Spinal cord (tissue), 10 donors: ENCODE results near the gene ATN1. TPM values are rescaled to one million over a fixed set of nuclear protein-coding genes. Genes with fewer than 3 reads are reported as not detected.
"Not testable (repeated sequence)": the region's sequence is repeated elsewhere in the genome, so short reads cannot be mapped to it uniquely, and the experiment has no call there.

Experiments
- DNase-seq, 6 donors: peaks; one replicate each; pipeline versions ENCODE4 v3.0.0 to v3.0.0-alpha.2; 2013 to 2015; ENCODE audit warnings: low spot score in 6 of 6, low read depth in 4 of 6
- H3K27ac ChIP-seq: one replicate; pipeline ENCODE4 v1.5.1; 2013; ENCODE audit warnings: low read depth, low read length, control low read depth
- H3K27me3 ChIP-seq: one replicate; pipeline ENCODE4 v1.6.1; 2013; ENCODE audit warnings: low read length; ENCODE audit not compliant: control insufficient read depth, insufficient read depth
- H3K36me3 ChIP-seq: one replicate; pipeline ENCODE4 v1.6.1; 2013; ENCODE audit warnings: low read length; ENCODE audit not compliant: control insufficient read depth, insufficient read depth
- H3K4me1 ChIP-seq: one replicate; pipeline ENCODE4 v1.6.1; 2013; ENCODE audit warnings: low read length; ENCODE audit not compliant: control insufficient read depth, insufficient read depth
- H3K4me3 ChIP-seq: one replicate; pipeline ENCODE4 v1.5.1; 2013; ENCODE audit warnings: low read depth, low read length, control low read depth
- H3K9me3 ChIP-seq: one replicate; pipeline ENCODE4 v1.6.1; 2013; ENCODE audit warnings: low read length; ENCODE audit not compliant: control insufficient read depth, insufficient read depth
- WGBS: methylation state at CpG from one replicate; pipeline ENCODE4 v1.1.5; 2013; ENCODE audit warnings: missing lambda C conversion rate; ENCODE audit not compliant: insufficient coverage; 5-methylcytosine and 5-hydroxymethylcytosine counted together
- polyA plus RNA-seq, 2 donors: library from polyadenylated mRNA; unstranded; fragments of 120-200 nt; gene quantifications; one replicate each; pipeline ENCODE4 v1.2.1, GENCODE V29; 2013; ENCODE audit not compliant: insufficient read length in 2 of 2
- total RNA-seq, 2 donors: library from RNA; depleted of rRNA in 1 of 2; stranded (reverse); fragments of 120-200 nt in 1 of 2; fragments of >200 nt in 1 of 2; gene quantifications; one replicate each; pipeline versions ENCODE4 v1.2.3 to v1.2.4, GENCODE V29; 2013 to 2014
- donor health status: healthy.

ATN1 gene
- total and polyA plus RNA-seq, 4 donors: 23.1 to 228 (median 117) TPM

GRCh38 chr12:6903722-6904121 is 24.0 kb upstream of the ATN1 start:
- Histone ChIP-seq H3K27me3 (no peaks in the 10 kb centered on the region), H3K36me3 (peaks cover 5% of the 10 kb centered on the region), H3K9me3 (no peaks in the 10 kb centered on the region), H3K4me3 (no peak overlapping the region), H3K4me1 (peaks cover 22% of the 10 kb centered on the region), H3K27ac (no peak overlapping the region)
- 64% methylated on average over 1 of the region's 1 CpG for WGBS
- no peak for DNase-seq

- WGBS: under 1% methylated on average over 29 of the region's 34 CpGs
- H3K4me3 ChIP-seq: peak within 1 kb of the TSS; percentile 82
- peaks cover 16% of the 10 kb centered on the region for H3K4me1 ChIP-seq
- peak within 1 kb of the TSS; percentile 89 for H3K27ac ChIP-seq
- peaks cover 5% of the 10 kb centered on the region for H3K36me3 ChIP-seq
- no peaks in the 10 kb centered on the region for H3K9me3 ChIP-seq
- DNase-seq: peak; percentile 93 to 100 (median 98)
- H3K27me3 ChIP-seq: no peaks in the 10 kb centered on the region
These were observed 23.2 kb upstream of the ATN1 start, which contains the start of gene LRRC23 for GRCh38 chr12:6904280-6905276. Gene LRRC23 (plus strand): TSS chr12:6904822. CDS start chr12:6905634, 812 bp downstream.

GRCh38 chr12:6905414-6906040 is 22.2 kb upstream of the ATN1 start:
- peaks cover 5% of the 10 kb centered on the region for H3K36me3 ChIP-seq
- peak overlapping the region; percentile 82 for H3K4me3 ChIP-seq
- no peaks in the 10 kb centered on the region for H3K27me3 ChIP-seq
- peaks cover 10% of the 10 kb centered on the region for H3K4me1 ChIP-seq
- peak overlapping the region; percentile 89 for H3K27ac ChIP-seq
- 41% methylated on average over 3 of the region's 5 CpGs for WGBS
- DNase-seq: no peak
- no peaks in the 10 kb centered on the region for H3K9me3 ChIP-seq

- not testable (repeated sequence) for H3K9me3 ChIP-seq, DNase-seq, H3K4me3 ChIP-seq, H3K36me3 ChIP-seq, H3K27me3 ChIP-seq, H3K27ac ChIP-seq
- WGBS: 97% methylated on average over 6 of the region's 11 CpGs
- H3K4me1 ChIP-seq: peaks cover 18% of the 10 kb centered on the region
These were observed 19.6 kb upstream of the ATN1 start for GRCh38 chr12:6908141-6908540.

- DNase-seq: peak in 1 of 6 donors; percentile 1
- WGBS: 97% methylated on average over 2 of the region's 4 CpGs
- no peak overlapping the region for H3K4me3 ChIP-seq
- H3K4me1 ChIP-seq: peaks cover 29% of the 10 kb centered on the region
- peaks cover 5% of the 10 kb centered on the region for H3K36me3 ChIP-seq
- H3K27me3 ChIP-seq: no peaks in the 10 kb centered on the region
- H3K9me3 ChIP-seq: no peaks in the 10 kb centered on the region
- no peak overlapping the region for H3K27ac ChIP-seq
These were observed 18.2 kb upstream of the ATN1 start for GRCh38 chr12:6909421-6910145.

- Histone ChIP-seq H3K27me3 (no peaks in the 10 kb centered on the region), H3K27ac (no peak overlapping the region), H3K4me3 (no peak overlapping the region), H3K4me1 (peaks cover 47% of the 10 kb centered on the region), H3K9me3 (no peaks in the 10 kb centered on the region), H3K36me3 (peaks cover 20% of the 10 kb centered on the region)
- DNase-seq: peak in 1 of 6 donors; percentile 1
- 89% methylated on average over 13 of the region's 15 CpGs for WGBS
These were observed 15.4 kb upstream of the ATN1 start for GRCh38 chr12:6912164-6912935.

- under 1% methylated on average over 63 of the region's 68 CpGs for WGBS
- H3K36me3 ChIP-seq: peaks cover 35% of the 10 kb centered on the region
- no peaks in the 10 kb centered on the region for H3K9me3 ChIP-seq
- H3K27me3 ChIP-seq: no peaks in the 10 kb centered on the region
- peak in 3 of 6 donors; percentile 70 to 96 (median 93) for DNase-seq
- H3K27ac ChIP-seq: peak within 1 kb of the TSS; percentile 82
- H3K4me1 ChIP-seq: peaks cover 48% of the 10 kb centered on the region
- peak within 1 kb of the TSS; percentile 51 for H3K4me3 ChIP-seq
These were observed 13.4 kb upstream of the ATN1 start, which contains the start of gene ENO2 for GRCh38 chr12:6914246-6914946. Gene ENO2 (plus strand): TSS chr12:6914580. CDS start chr12:6915833, 1,253 bp downstream.

- WGBS: 8% methylated on average over 10 of the region's 29 CpGs
- Histone ChIP-seq H3K4me1 (peaks cover 48% of the 10 kb centered on the region), H3K36me3 (peaks cover 43% of the 10 kb centered on the region), H3K27ac (peak overlapping the region; percentile 26), H3K27me3 (no peaks in the 10 kb centered on the region), H3K4me3 (peak overlapping the region; percentile 51), H3K9me3 (no peaks in the 10 kb centered on the region)
- peak in 2 of 6 donors; percentile 65 to 76 for DNase-seq
These were observed 12.6 kb upstream of the ATN1 start for GRCh38 chr12:6914947-6915788.
